Ishikawa (cell line): ENCODE measurements around the gene CPA5.

ENCODE experiments used
- EP300 ChIP-seq: IDR thresholded peaks from 2 replicates; pipeline ENCODE4 v1.6.1; 2012; ENCODE audit warnings: borderline replicate concordance
- TAF1 ChIP-seq: IDR thresholded peaks from 2 replicates; pipeline ENCODE4 v1.6.1; 2012; ENCODE audit warnings: low read depth, mild to moderate bottlenecking
- TEAD4 ChIP-seq: IDR thresholded peaks from 2 replicates; pipeline ENCODE4 v1.6.1; 2012

GRCh38 chr7:130387306-130387627, 42.7 kb downstream of the CPA5 start:
- TF ChIP-seq TEAD4 = no peak
- TF ChIP-seq EP300 = no peak
- TF ChIP-seq TAF1 = no peak
